Stimulated activated CD4-positive, alpha-beta T cell treated with anti-CD3 and anti-CD28 coated beads, TNF-alpha, amount 100 ng/mL, for 48 hours (primary cell): ENCODE results near the gene GREB1.

Source experiments
- DNase-seq, 3 donors: peaks; one replicate each; pipeline ENCODE4 v3.0.0-alpha.2; 2020; ENCODE audit warnings: low read depth in 3 of 3

Gene GREB1

DNA sequence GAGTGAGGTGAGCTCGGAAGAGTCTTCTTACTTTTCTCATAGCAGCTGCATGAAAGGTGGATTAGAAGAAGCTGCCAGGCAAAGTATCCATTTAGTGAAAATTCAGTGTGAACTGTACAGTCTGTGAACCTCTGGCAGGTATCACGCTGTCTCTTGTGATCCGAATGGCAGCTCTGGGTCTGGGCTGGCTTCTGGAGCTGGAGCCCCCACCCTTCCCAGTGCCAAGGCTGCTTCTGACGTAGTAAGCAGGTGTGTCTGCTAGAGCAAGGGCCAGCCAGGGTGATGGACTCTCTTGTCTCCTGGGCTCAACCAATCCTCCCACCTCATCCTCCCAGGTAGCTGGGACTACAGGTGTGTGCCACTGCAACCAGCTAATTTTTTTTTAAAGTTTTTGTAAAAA is 150.1 kb downstream of the GREB1 start:
- DNase-seq: no peak

DNA sequence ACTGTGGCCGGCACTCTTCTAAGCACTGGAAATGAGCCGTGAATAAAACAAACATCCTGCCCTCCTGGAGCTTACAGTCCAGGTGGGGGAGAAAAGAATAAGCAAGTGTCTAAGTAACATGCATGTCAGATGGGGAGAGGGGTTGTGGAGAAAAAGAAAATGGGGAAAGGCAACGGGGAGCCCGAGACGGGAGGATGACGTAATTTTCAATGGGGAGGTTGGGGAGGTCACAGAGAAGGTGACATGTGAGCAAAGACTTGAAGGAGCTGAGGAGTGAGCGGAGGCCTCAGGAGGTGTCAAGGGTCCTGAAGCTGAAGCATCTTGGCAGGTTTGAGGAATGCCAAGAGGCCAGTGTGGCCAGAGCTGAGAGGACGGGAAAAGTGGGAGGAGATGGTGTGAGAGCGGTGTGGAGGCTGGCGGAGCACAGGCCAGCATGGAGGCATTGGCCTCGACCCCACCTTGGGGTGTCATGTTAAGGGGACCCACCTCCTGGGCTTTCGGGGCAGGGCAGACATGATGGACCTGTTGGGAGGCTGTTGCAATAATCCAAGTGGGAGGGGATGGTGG is 151.1 kb downstream of the GREB1 start:
- DNase-seq: no peak

- no peak for DNase-seq
Observed at GRCh38 chr2:11685906-11686470, 152.1 kb downstream of the GREB1 start.

- DNase-seq: no peak
Observed at GRCh38 chr2:11687736-11688135, 153.9 kb downstream of the GREB1 start.

DNA sequence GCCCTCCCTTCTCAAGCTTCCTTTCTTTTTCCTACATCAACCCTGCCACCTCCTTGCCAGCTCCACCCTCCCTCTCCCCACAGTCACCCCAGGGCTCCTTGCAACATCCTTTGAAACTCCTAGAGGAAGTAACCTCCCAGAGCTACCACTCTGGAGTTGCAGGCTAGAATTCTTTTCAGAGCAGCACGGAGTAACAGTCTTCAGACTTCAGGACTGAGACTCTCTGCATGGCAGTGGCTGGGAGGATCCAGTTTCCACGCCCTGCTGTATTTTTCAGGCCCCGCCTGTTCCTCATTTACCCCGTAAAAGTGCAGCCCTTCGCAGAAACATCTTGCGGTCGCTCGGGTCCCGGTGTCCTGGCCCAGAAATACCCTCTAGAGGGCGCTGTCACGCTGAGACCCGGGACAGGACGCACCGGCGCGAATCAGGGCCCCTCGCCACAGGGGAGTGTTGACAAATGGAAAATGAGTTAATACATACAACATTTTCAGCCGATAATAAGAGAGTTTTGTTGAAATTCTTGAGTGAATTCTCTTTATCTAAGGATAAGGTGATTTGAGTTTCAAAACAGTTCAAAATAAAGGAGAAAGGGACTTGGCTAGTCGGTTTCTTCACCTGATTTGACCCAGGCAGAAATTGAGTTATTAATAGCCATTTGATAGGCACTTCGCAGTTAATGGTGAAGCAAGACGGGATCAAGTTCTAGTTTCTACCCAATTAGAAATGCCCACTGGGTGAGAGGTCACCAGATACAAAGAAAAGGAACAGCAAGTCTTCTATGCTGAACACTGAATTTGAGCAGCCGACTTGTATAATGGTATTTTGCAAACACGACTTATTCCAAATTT is 154.6 kb downstream of the GREB1 start:
- DNase-seq: peak; percentile 77 to 89 (median 78)

DNA sequence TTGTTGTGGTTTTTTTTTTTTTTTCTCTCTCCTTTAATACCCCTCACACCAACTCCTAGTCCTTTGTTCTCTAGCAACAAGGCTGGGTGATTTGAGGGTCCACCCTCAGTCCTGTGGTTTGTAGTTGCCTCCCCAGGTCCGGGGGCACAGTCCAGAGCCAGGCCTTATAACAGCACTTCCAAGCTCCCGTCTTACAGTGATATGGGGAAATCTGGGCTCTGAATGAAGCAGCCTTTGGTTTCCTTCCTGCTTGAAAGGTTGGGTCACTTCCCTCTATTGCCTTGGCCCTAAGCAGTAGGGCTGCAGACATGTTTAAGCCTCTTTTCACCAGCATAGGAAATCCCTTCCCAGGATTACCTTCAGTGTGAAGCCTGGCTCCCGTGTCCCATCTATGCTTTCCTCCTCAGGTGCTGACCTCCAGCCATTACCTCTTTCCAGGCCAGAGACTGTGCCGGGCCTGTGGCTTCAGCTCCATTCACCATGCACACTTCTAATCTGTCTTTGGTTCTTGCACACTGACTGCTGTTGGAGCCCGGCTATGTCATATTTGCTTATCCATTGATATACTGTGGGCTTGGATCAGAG is 157.3 kb downstream of the GREB1 start:
- no peak for DNase-seq
